Stimulated activated CD4-positive, alpha-beta T cell treated with anti-CD3 and anti-CD28 coated beads, TNF-alpha, amount 100 ng/mL, for 4 hours (primary cell): Measurements from ENCODE around the gene SOX15.
"Not testable (repeated sequence)": the region's sequence is repeated elsewhere in the genome, so short reads cannot be mapped to it uniquely, and the experiment has no call there.

ENCODE experiments used
- DNase-seq, 3 experiments: peaks; one replicate each; pipeline ENCODE4 v3.0.0-alpha.2; 2020; ENCODE audit warnings: low read depth in 3 of 3

Gene SOX15

GRCh38 chr17:7589891-7590691 is at the start of gene SOX15:
SOX15 (minus strand) TSS chr17:7590094; CDS start chr17:7589676, 418 bp downstream.
- no peak for DNase-seq

- no peak for DNase-seq
Observed at GRCh38 chr17:7636163-7636562, 46.3 kb upstream of the SOX15 start.

GRCh38 chr17:7634384-7634783 is 44.5 kb upstream of the SOX15 start:
- DNase-seq, result no peak

GRCh38 chr17:7633093-7633492 is 43.2 kb upstream of the SOX15 start:
- DNase-seq, result no peak

GRCh38 chr17:7632492-7632894 is 42.6 kb upstream of the SOX15 start:
- no peak for DNase-seq

GRCh38 chr17:7631398-7632380 is 41.8 kb upstream of the SOX15 start:
- no peak for DNase-seq

- DNase-seq, result no peak
Observed at GRCh38 chr17:7629939-7630571, 40.2 kb upstream of the SOX15 start, which contains the start of gene SHBG. SHBG (plus strand) TSS chr17:7630135; CDS start chr17:7630173, 38 bp downstream.

- DNase-seq, result peak; percentile 58 to 81 (median 76)
Observed at GRCh38 chr17:7627250-7628121, 37.6 kb upstream of the SOX15 start, which contains the start of gene SAT2. SAT2 (minus strand) TSS chr17:7627821; CDS start chr17:7627635, 186 bp downstream.

GRCh38 chr17:7626956-7627249 is 37.0 kb upstream of the SOX15 start:
- DNase-seq, result no peak

GRCh38 chr17:7626307-7626706 is 36.4 kb upstream of the SOX15 start:
- DNase-seq, result no peak

- not testable (repeated sequence) for DNase-seq
Observed at GRCh38 chr17:7625749-7626148, 35.9 kb upstream of the SOX15 start.

GRCh38 chr17:7623661-7624060 is 33.8 kb upstream of the SOX15 start:
- no peak for DNase-seq

GRCh38 chr17:7620835-7621234 is 30.9 kb upstream of the SOX15 start:
- DNase-seq, result no peak

- DNase-seq, result no peak
Observed at GRCh38 chr17:7618608-7619007, 28.7 kb upstream of the SOX15 start.

GRCh38 chr17:7615265-7615747 is 25.4 kb upstream of the SOX15 start:
- DNase-seq, result peak in 1 of 3 experiments; percentile 10

GRCh38 chr17:7614425-7615264 is 24.8 kb upstream of the SOX15 start, which contains the start of gene FXR2:
FXR2 (minus strand) TSS chr17:7614897; CDS start chr17:7614532, 365 bp downstream.
- DNase-seq, result peak; percentile 94 to 98 (median 98)

- DNase-seq, result no peak
Observed at GRCh38 chr17:7613769-7614424, 24.0 kb upstream of the SOX15 start.

GRCh38 chr17:7612294-7612640 is 22.4 kb upstream of the SOX15 start:
- no peak for DNase-seq

- no peak for DNase-seq
Observed at GRCh38 chr17:7611635-7612293, 21.9 kb upstream of the SOX15 start.
